HG03378 (cell line): ENCODE data around the gene RANBP17.
"Not testable (repeated sequence)": the region's sequence is repeated elsewhere in the genome, so short reads cannot be mapped to it uniquely, and the experiment has no call there.

ENCODE experiments used
- ATAC-seq: cut with Tn5 transposase; IDR thresholded peaks from one replicate; pipeline ENCODE4 v1.9.1; 2021; ENCODE audit warnings: mild to moderate bottlenecking, moderate library complexity; ENCODE audit not compliant: unreplicated experiment

The RANBP17 gene

GRCh38 chr5:171283753-171284152 lies 421.9 kb downstream of the RANBP17 start:
- no peak for ATAC-seq

- ATAC-seq, result no peak
Observed at GRCh38 chr5:171285465-171285864, 423.6 kb downstream of the RANBP17 start.

GRCh38 chr5:171288066-171288465 lies 426.2 kb downstream of the RANBP17 start:
- no peak for ATAC-seq

- no peak for ATAC-seq
Observed at GRCh38 chr5:171291371-171291770, 429.6 kb downstream of the RANBP17 start.

GRCh38 chr5:171295299-171295698 lies 433.5 kb downstream of the RANBP17 start:
- ATAC-seq, result no peak

GRCh38 chr5:171295801-171296200 lies 434.0 kb downstream of the RANBP17 start:
- ATAC-seq, result no peak

GRCh38 chr5:171297941-171298340 lies 436.1 kb downstream of the RANBP17 start:
- ATAC-seq, result not testable (repeated sequence)

GRCh38 chr5:171299228-171299627 lies 437.4 kb downstream of the RANBP17 start:
- no peak for ATAC-seq

GRCh38 chr5:171299851-171300250 lies 438.0 kb downstream of the RANBP17 start:
- ATAC-seq, result no peak

- ATAC-seq, result no peak
Observed at GRCh38 chr5:171300358-171300757, 438.5 kb downstream of the RANBP17 start.

GRCh38 chr5:171306166-171306565 lies 444.3 kb downstream of the RANBP17 start:
- ATAC-seq, result no peak

GRCh38 chr5:171306781-171307591 lies 445.2 kb downstream of the RANBP17 start:
- no peak for ATAC-seq

- no peak for ATAC-seq
Observed at GRCh38 chr5:171307789-171308452, 446.1 kb downstream of the RANBP17 start.

GRCh38 chr5:171308453-171309275 lies 446.8 kb downstream of the RANBP17 start, which contains the start of gene TLX3:
Gene TLX3, plus strand, starts transcription at chr5:171309248. Its CDS starts 118 bp downstream, at chr5:171309366.
- ATAC-seq, result no peak

GRCh38 chr5:171309276-171310211 lies 447.7 kb downstream of the RANBP17 start:
- ATAC-seq, result no peak

GRCh38 chr5:171310212-171310818 lies 448.5 kb downstream of the RANBP17 start:
- ATAC-seq, result no peak

- no peak for ATAC-seq
Observed at GRCh38 chr5:171310819-171311321, 449.1 kb downstream of the RANBP17 start.

- no peak for ATAC-seq
Observed at GRCh38 chr5:171311322-171312077, 449.7 kb downstream of the RANBP17 start.
